SK-N-SH (cell line): ENCODE measurements around the gene ARL14EPL. TPM values are rescaled to one million over a fixed set of nuclear protein-coding genes. Genes with fewer than 3 reads are reported as not detected.

Source experiments
- CTCF ChIA-PET: fragments of 300-600, 350-600 bp; formaldehyde crosslinking; extraction: SDS; loops from one replicate; lab custom pipeline; 2021; lab: Yijun Ruan, JAX
- POLR2A ChIA-PET: fragments of 350-600 bp; sonication (Branson Sonifier 250); formaldehyde crosslinking; extraction: SDS; loops from one replicate; lab custom pipeline; 2020; ENCODE audit warnings: antibody characterized with exemption, inconsistent platforms; lab: Yijun Ruan, JAX
- DNase-seq: peaks from one replicate; pipeline ENCODE4 v3.0.0; 2012
- H2AFZ ChIP-seq: fragments of 200-600 bp; sonication (generic); 2 replicates; pipeline ENCODE4 v1.8.1; 2016; ENCODE audit warnings: antibody characterized with exemption, mild to moderate bottlenecking, low read depth
- H3F3A ChIP-seq: fragments of 200-600 bp; sonication (generic); replicated peaks from 2 replicates; pipeline ENCODE3; 2016; ENCODE audit warnings: antibody characterized with exemption, mild to moderate bottlenecking; ENCODE audit not compliant: insufficient read depth
- H3K27ac ChIP-seq, 2 experiments: fragments of 200-500 bp in 1 of 2; fragments of 200-600 bp in 1 of 2; sonication (Bioruptor generic) in 1 of 2; sonication (generic), shearing (Covaris generic) in 1 of 2; 2 replicates each; pipeline versions ENCODE4 v1.5.1 to v1.6.1; 2014 to 2016; ENCODE audit warnings: low read depth in 2 of 2, inconsistent platforms in 1 of 2, low read length in 1 of 2, mild to moderate bottlenecking in 1 of 2, mixed read lengths in 1 of 2
- H3K27me3 ChIP-seq: fragments of 200-600 bp; sonication (generic), shearing (Covaris generic); 2 replicates; pipeline ENCODE4 v1.6.1; 2016; ENCODE audit warnings: mixed run types; ENCODE audit not compliant: insufficient read depth
- H3K36me3 ChIP-seq, 2 experiments: fragments of 200-500 bp in 1 of 2; fragments of 200-600 bp in 1 of 2; sonication (Bioruptor generic) in 1 of 2; sonication (generic) in 1 of 2; replicated peaks in 1 of 2; 2 replicates each; pipeline versions ENCODE3 to v1.5.1; 2014 to 2016; ENCODE audit warnings: low read length in 1 of 2, mild to moderate bottlenecking in 1 of 2; ENCODE audit not compliant: insufficient read depth in 2 of 2, control insufficient read depth in 1 of 2
- H3K4me1 ChIP-seq, 2 experiments: fragments of 200-500 bp in 1 of 2; fragments of 200-600 bp in 1 of 2; sonication (Bioruptor generic) in 1 of 2; sonication (generic), shearing (Covaris generic) in 1 of 2; 2 replicates each; pipeline versions ENCODE4 v1.5.1 to v1.6.1; 2014 to 2016; ENCODE audit warnings: low read depth in 1 of 2, low read length in 1 of 2, mixed run types in 1 of 2; ENCODE audit not compliant: insufficient read depth in 2 of 2, control insufficient read depth in 1 of 2
- H3K4me2 ChIP-seq: fragments of 200-600 bp; sonication (generic), shearing (Covaris generic); 2 replicates; pipeline ENCODE4 v1.6.1; 2017; ENCODE audit warnings: mixed run types
- H3K4me3 ChIP-seq, 2 experiments: fragments of 200-500 bp in 1 of 2; fragments of 200-600 bp in 1 of 2; sonication (Bioruptor generic) in 1 of 2; sonication (generic), shearing (Covaris generic) in 1 of 2; 2 replicates each; pipeline versions ENCODE4 v1.5.1 to v1.8.1; 2014 to 2016; ENCODE audit warnings: low read depth in 2 of 2, inconsistent platforms in 1 of 2, low read length in 1 of 2, mild to moderate bottlenecking in 1 of 2, mixed read lengths in 1 of 2, moderate library complexity in 1 of 2
- H3K79me2 ChIP-seq: fragments of 200-600 bp; sonication (generic); 2 replicates; pipeline ENCODE4 v1.8.1; 2017; ENCODE audit warnings: mild to moderate bottlenecking; ENCODE audit not compliant: insufficient read depth
- H3K9ac ChIP-seq: fragments of 200-600 bp; sonication (generic); 2 replicates; pipeline ENCODE4 v1.6.1; 2017; ENCODE audit warnings: mixed run types
- H3K9me2 ChIP-seq: fragments of 200-600 bp; sonication (generic); 2 replicates; pipeline ENCODE4 v1.6.1; 2017; ENCODE audit warnings: mixed run types
- H3K9me3 ChIP-seq: fragments of 200-600 bp; sonication (generic); 2 replicates; pipeline ENCODE4 v1.6.1; 2017; ENCODE audit warnings: mixed run types, mild to moderate bottlenecking, moderate library complexity
- H4K20me1 ChIP-seq: fragments of 200-600 bp; sonication (generic); 2 replicates; pipeline ENCODE4 v1.6.1; 2017; ENCODE audit warnings: mild to moderate bottlenecking, mixed run types; ENCODE audit not compliant: insufficient read depth
- CHD2 ChIP-seq: fragments of 150-350 bp; IDR thresholded peaks from 2 replicates; pipeline ENCODE4 v1.6.1; 2018; ENCODE audit warnings: low read length; ENCODE audit not compliant: partially characterized antibody
- CTCF ChIP-seq: fragments of 200-600 bp; sonication (generic); IDR thresholded peaks from 2 replicates; pipeline ENCODE4 v1.6.1; 2017; ENCODE audit warnings: antibody characterized with exemption, mild to moderate bottlenecking, moderate library complexity
- FOXJ3 ChIP-seq: sonication (generic); formaldehyde crosslinking; IDR thresholded peaks from 2 replicates; pipeline ENCODE4 v1.5.1; 2020; ENCODE audit warnings: mild to moderate bottlenecking, missing genetic modification reagents
- GABPA ChIP-seq: IDR thresholded peaks from 2 replicates; pipeline ENCODE4 v1.4.0; 2012; ENCODE audit warnings: low read depth, mild to moderate bottlenecking
- GATA2 ChIP-seq: sonication (generic); formaldehyde crosslinking; IDR thresholded peaks from 2 replicates; pipeline ENCODE4 v1.5.0; 2020; ENCODE audit warnings: mild to moderate bottlenecking, missing genetic modification reagents
- NRF1 ChIP-seq: IDR thresholded peaks from 2 replicates; pipeline ENCODE4 v1.6.1; 2012; ENCODE audit warnings: low read depth, mild to moderate bottlenecking, low read length
- PBX3 ChIP-seq: IDR thresholded peaks from 2 replicates; pipeline ENCODE4; 2012
- POLR2AphosphoS5 ChIP-seq: IDR thresholded peaks from 2 replicates; pipeline ENCODE4 v1.6.1; 2012; ENCODE audit warnings: low read depth, low read length
- REST ChIP-seq: IDR thresholded peaks from 2 replicates; pipeline ENCODE4 v1.6.1; 2012; ENCODE audit warnings: mild to moderate bottlenecking, low read depth, low read length, moderate library complexity
- SMC3 ChIP-seq: IDR thresholded peaks from 2 replicates; pipeline ENCODE4 v1.6.1; 2012; ENCODE audit warnings: low read depth, low read length, improper control_type of control experiment
- TCF12 ChIP-seq: IDR thresholded peaks from 2 replicates; pipeline ENCODE4 v1.4.0; 2012
- USF2 ChIP-seq: fragments of 150-350 bp; IDR thresholded peaks from 2 replicates; pipeline ENCODE4 v1.6.1; 2017; ENCODE audit warnings: antibody characterized with exemption, low read length, low read depth, borderline replicate concordance
- ZBTB33 ChIP-seq: IDR thresholded peaks from 2 replicates; pipeline ENCODE4 v1.4.0; 2012; ENCODE audit warnings: low read depth, borderline replicate concordance
- polyA plus RNA-seq, 3 experiments: library from polyadenylated mRNA; depleted of rRNA; stranded (reverse); fragments of >200 nt; gene quantifications; 2 replicates each; pipeline ENCODE4 v1.2.3, GENCODE V29; 2012

ARL14EPL gene
- polyA plus RNA-seq, 1 of the 3 experiments (the other 2 are of a cell fraction), result not detected

GRCh38 chr5:116023619-116024018, 8.7 kb upstream of the ARL14EPL start:
- no peak overlapping the region for H3K4me3 ChIP-seq
- POLR2A ChIA-PET, result no interaction called here
- no peak for TF ChIP-seq GATA2 (CRISPR knock-in tag)
- no peak for TF ChIP-seq SMC3
- TF ChIP-seq TCF12, result no peak
- TF ChIP-seq REST, result no peak
- TF ChIP-seq FOXJ3 (CRISPR knock-in tag), result no peak
- no peak for TF ChIP-seq USF2
- no peak for TF ChIP-seq CTCF
- no peak for TF ChIP-seq ZBTB33
- no peak for TF ChIP-seq CHD2
- TF ChIP-seq PBX3, result no peak
- TF ChIP-seq GABPA, result no peak
- TF ChIP-seq NRF1, result no peak
- no peak for TF ChIP-seq POLR2AphosphoS5
- H3K9me2 ChIP-seq, result no peaks in the 10 kb centered on the region
- CTCF ChIA-PET, result no interaction called here
- H3K4me2 ChIP-seq, result no peak overlapping the region
- H3K4me1 ChIP-seq, result no peaks in the 10 kb centered on the region
- no peaks in the 10 kb centered on the region for H3K79me2 ChIP-seq
- DNase-seq, result no peak
- H3K27me3 ChIP-seq, result no peaks in the 10 kb centered on the region
- no peak overlapping the region for H3K27ac ChIP-seq
- H4K20me1 ChIP-seq, result no peaks in the 10 kb centered on the region
- no peaks in the 10 kb centered on the region for H3K36me3 ChIP-seq
- no peaks in the 10 kb centered on the region for H3F3A ChIP-seq
- no peak overlapping the region for H2AFZ ChIP-seq
- no peak overlapping the region for H3K9ac ChIP-seq
- no peaks in the 10 kb centered on the region for H3K9me3 ChIP-seq
